HCT116 (cell line): ENCODE measurements around the gene GTF2F1. TPM values are rescaled to one million over a fixed set of nuclear protein-coding genes. Genes with fewer than 3 reads are reported as not detected.

ENCODE experiments used
- ATAC-seq: fragments of 200-7000 bp; cut with Tn5 transposase; 2 replicates; pipeline ENCODE4 v1.9.1; 2020; ENCODE audit warnings: mild to moderate bottlenecking, moderate library complexity
- BruUV-seq: library from RNA; stranded (reverse); fragments of 400-500 nt; replicated peaks from 2 replicates; lab custom pipeline; 2021; lab: Mats Ljungman, UMichigan
- CTCF ChIA-PET: fragments of 300-600 bp; sonication (Branson Sonifier 250); formaldehyde crosslinking; loops from one replicate; lab custom pipeline; 2021; ENCODE audit warnings: antibody characterized with exemption; lab: Charles Lee
- POLR2A ChIA-PET: fragments of 300-600, 350-600 bp; sonication (Branson Sonifier 250); formaldehyde crosslinking; loops from one replicate; lab custom pipeline; 2021; ENCODE audit warnings: antibody characterized with exemption; lab: Charles Lee
- RAD21 ChIA-PET, 2 experiments: fragments of 300-600 bp; sonication (Branson Sonifier 250); formaldehyde crosslinking; loops; one replicate each; lab custom pipeline; 2023; ENCODE audit warnings: low total read pairs in 2 of 2; ENCODE audit not compliant: uncharacterized antibody in 2 of 2, unreplicated experiment in 2 of 2, low non-redundant PET in 1 of 2; lab: Charles Lee
- DNase-seq: peaks from one replicate; pipeline ENCODE4 v3.0.0-alpha.2; 2010; ENCODE audit warnings: low read depth, low spot score
- H2AFZ ChIP-seq: fragments of 200-600 bp; shearing (Covaris generic), sonication (generic); 2 replicates; pipeline ENCODE4 v1.6.1; 2017; ENCODE audit warnings: low read depth, mixed run types, mixed read lengths, antibody characterized with exemption, low read length; ENCODE audit not compliant: poor library complexity, severe bottlenecking
- H3K27ac ChIP-seq: 2 replicates; pipeline ENCODE4 v1.5.1; 2012; ENCODE audit warnings: low read depth, low read length
- H3K27me3 ChIP-seq: fragments of 200-600 bp; sonication (generic); 2 replicates; pipeline ENCODE4 v1.6.1; 2016; ENCODE audit warnings: mixed run types, low read length, mixed read lengths; ENCODE audit not compliant: insufficient read depth
- H3K36me3 ChIP-seq, 2 experiments: fragments of 200-500 bp in 1 of 2; fragments of 200-600 bp in 1 of 2; sonication (Bioruptor generic) in 1 of 2; sonication (generic) in 1 of 2; 2 replicates each; pipeline versions ENCODE4 v1.5.1 to v1.6.1; 2014 to 2016; ENCODE audit warnings: low read length in 2 of 2, inconsistent platforms in 1 of 2, mixed read lengths in 1 of 2, mixed run types in 1 of 2; ENCODE audit not compliant: insufficient read depth in 2 of 2, control insufficient read depth in 1 of 2
- H3K4me1 ChIP-seq, 2 experiments: fragments of 200-600 bp in 1 of 2; sonication (generic) in 1 of 2; 2 replicates each; pipeline versions ENCODE4 v1.5.1 to v1.6.1; 2012 to 2017; ENCODE audit warnings: low read length in 2 of 2, inconsistent platforms in 1 of 2, mild to moderate bottlenecking in 1 of 2, mixed read lengths in 1 of 2, mixed run types in 1 of 2, moderate library complexity in 1 of 2; ENCODE audit not compliant: insufficient read depth in 2 of 2, control insufficient read depth in 1 of 2
- H3K4me2 ChIP-seq: fragments of 200-600 bp; sonication (generic); 2 replicates; pipeline ENCODE4 v1.6.1; 2017; ENCODE audit warnings: mixed run types, low read length, mixed read lengths
- H3K4me3 ChIP-seq, 2 experiments: fragments of 200-600 bp in 1 of 2; sonication (generic) in 1 of 2; replicated peaks in 1 of 2; 2 replicates each; pipeline ENCODE4 v1.5.1; 2011 to 2016; ENCODE audit warnings: low read length in 2 of 2, control low read depth in 1 of 2, low read depth in 1 of 2, mild to moderate bottlenecking in 1 of 2, mixed read lengths in 1 of 2, mixed run types in 1 of 2
- H3K79me2 ChIP-seq: fragments of 200-600 bp; sonication (generic); 2 replicates; pipeline ENCODE4 v1.6.1; 2017; ENCODE audit warnings: mild to moderate bottlenecking, mixed run types, low read length, moderate library complexity, mixed read lengths; ENCODE audit not compliant: insufficient read depth
- H3K9ac ChIP-seq: fragments of 200-600 bp; sonication (generic); 2 replicates; pipeline ENCODE4 v1.6.1; 2016; ENCODE audit warnings: low read length, mixed read lengths
- H3K9me2 ChIP-seq: fragments of 200-600 bp; sonication (generic), shearing (Covaris generic); 2 replicates; pipeline ENCODE4 v1.6.1; 2017; ENCODE audit warnings: mixed run types, mild to moderate bottlenecking, moderate library complexity; ENCODE audit not compliant: insufficient read depth
- H3K9me3 ChIP-seq, 2 experiments: fragments of 200-500 bp in 1 of 2; fragments of 200-600 bp in 1 of 2; sonication (Bioruptor generic) in 1 of 2; sonication (generic) in 1 of 2; 2 replicates each; pipeline ENCODE4 v1.6.1; 2014 to 2017; ENCODE audit warnings: low read length in 2 of 2, mixed read lengths in 2 of 2, inconsistent platforms in 1 of 2, low read depth in 1 of 2, mild to moderate bottlenecking in 1 of 2, mixed run types in 1 of 2, moderate library complexity in 1 of 2; ENCODE audit not compliant: control insufficient read depth in 1 of 2, insufficient read depth in 1 of 2
- H4K20me1 ChIP-seq: fragments of 200-600 bp; sonication (generic), shearing (Covaris generic); 2 replicates; pipeline ENCODE4 v1.6.1; 2017; ENCODE audit warnings: mixed run types, mild to moderate bottlenecking, moderate library complexity; ENCODE audit not compliant: insufficient read depth
- CBX3 ChIP-seq: IDR thresholded peaks from 2 replicates; pipeline ENCODE4 v1.6.1; 2012; ENCODE audit warnings: low read depth
- EZH2phosphoT487 ChIP-seq: fragments of 200-600 bp; IDR thresholded peaks from 2 replicates; pipeline ENCODE4 v1.6.1; 2018; ENCODE audit warnings: antibody characterized with exemption, borderline replicate concordance
- POLR2A ChIP-seq: IDR thresholded peaks from 2 replicates; pipeline ENCODE4 v1.7.0; 2011; ENCODE audit warnings: borderline replicate concordance; ENCODE audit not compliant: insufficient read depth, insufficient read length; ENCODE audit errors: extremely low read depth
- POLR2AphosphoS5 ChIP-seq: IDR thresholded peaks from 2 replicates; pipeline ENCODE4 v1.6.1; 2011; ENCODE audit warnings: mild to moderate bottlenecking, low read depth, low read length, moderate library complexity
- RAD21 ChIP-seq: IDR thresholded peaks from 2 replicates; pipeline ENCODE4 v1.6.1; 2012; ENCODE audit warnings: low read depth, mild to moderate bottlenecking
- ZFX ChIP-seq: fragments of 450-650 bp; IDR thresholded peaks from 2 replicates; pipeline ENCODE4 v1.6.1; 2017
- ZNF274 ChIP-seq: fragments of 200-500 bp; sonication (Bioruptor generic); IDR thresholded peaks from 2 replicates; pipeline ENCODE4 v1.6.1; 2014; ENCODE audit warnings: mild to moderate bottlenecking, low read depth, low read length, inconsistent platforms
- intact Hi-C: fragments of 100-400 bp; cut with micrococcal nuclease; formaldehyde crosslinking; loops from 2 replicates; pipeline ENCODE4 v1.10.0; 2022
- total RNA-seq: library from RNA; stranded (reverse); gene quantifications from one replicate; pipeline ENCODE4 v1.2.1, GENCODE V29; 2021; ENCODE audit not compliant: unreplicated experiment
- TF ChIP-seq, protein P1 (sequence below), 3 experiments: fragments of 200-600 bp in 1 of 3; sonication (generic) in 1 of 3; IDR thresholded peaks in 2 of 3; conservative IDR thresholded peaks in 1 of 3; 2 replicates each; pipeline ENCODE4 v1.5.1; 2012 to 2017; ENCODE audit warnings: low read depth in 2 of 3, low read length in 2 of 3, antibody characterized with exemption in 1 of 3, borderline replicate concordance in 1 of 3, control low read depth in 1 of 3, mild to moderate bottlenecking in 1 of 3, mixed read lengths in 1 of 3, mixed run types in 1 of 3, moderate library complexity in 1 of 3; ENCODE audit not compliant: insufficient read depth in 1 of 3

The GTF2F1 gene
- total RNA-seq, 1 experiment from 2014 or later = 82.0 TPM

DNA sequence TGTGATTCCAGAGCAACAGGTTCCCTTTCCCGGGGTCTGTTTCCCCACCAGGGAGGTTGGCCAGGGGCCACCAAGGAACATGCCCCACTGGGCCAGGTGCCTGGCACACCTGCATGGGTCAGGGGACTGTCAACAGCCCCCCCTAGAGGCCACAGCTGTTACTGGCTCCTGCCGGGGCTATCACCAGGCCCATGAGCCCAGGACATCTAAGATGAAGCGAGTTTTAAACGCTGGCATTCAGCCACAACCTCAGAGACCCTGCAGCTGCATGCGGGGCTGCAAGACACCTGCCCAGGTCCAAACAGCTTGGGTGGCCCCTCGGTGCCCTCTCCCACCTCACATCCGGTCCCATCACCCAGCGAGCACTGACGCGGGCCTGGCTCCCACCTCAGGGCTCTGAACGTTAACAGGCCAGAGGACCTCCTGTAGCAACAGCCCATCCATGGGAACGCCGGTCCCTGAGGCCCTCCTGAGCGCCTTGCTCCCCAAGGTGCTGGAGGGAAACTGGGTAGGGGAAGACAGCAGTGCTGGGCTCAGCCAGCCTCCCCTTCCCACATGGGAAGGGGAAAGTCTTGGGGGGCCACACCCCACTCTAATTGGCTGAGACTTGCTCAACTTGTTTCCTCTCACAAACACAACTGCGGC is 19.6 kb upstream of the GTF2F1 start:
- TF ChIP-seq, protein P1, sequence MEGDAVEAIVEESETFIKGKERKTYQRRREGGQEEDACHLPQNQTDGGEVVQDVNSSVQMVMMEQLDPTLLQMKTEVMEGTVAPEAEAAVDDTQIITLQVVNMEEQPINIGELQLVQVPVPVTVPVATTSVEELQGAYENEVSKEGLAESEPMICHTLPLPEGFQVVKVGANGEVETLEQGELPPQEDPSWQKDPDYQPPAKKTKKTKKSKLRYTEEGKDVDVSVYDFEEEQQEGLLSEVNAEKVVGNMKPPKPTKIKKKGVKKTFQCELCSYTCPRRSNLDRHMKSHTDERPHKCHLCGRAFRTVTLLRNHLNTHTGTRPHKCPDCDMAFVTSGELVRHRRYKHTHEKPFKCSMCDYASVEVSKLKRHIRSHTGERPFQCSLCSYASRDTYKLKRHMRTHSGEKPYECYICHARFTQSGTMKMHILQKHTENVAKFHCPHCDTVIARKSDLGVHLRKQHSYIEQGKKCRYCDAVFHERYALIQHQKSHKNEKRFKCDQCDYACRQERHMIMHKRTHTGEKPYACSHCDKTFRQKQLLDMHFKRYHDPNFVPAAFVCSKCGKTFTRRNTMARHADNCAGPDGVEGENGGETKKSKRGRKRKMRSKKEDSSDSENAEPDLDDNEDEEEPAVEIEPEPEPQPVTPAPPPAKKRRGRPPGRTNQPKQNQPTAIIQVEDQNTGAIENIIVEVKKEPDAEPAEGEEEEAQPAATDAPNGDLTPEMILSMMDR (IDR thresholded peaks at IDR 0.05 in 2 of 3, conservative IDR thresholded peaks at IDR 0.05 in 1 of 3; ENCODE audit: borderline replicate concordance in 1 of 3, insufficient read depth in 1 of 3, low read depth in 2 of 3, low read length in 2 of 3) = peak; percentile 48 to 95 (median 87); a peak in 5 of 6 replicates
- no peak for TF ChIP-seq POLR2A
- TF ChIP-seq ZFX = no peak
- TF ChIP-seq ZNF274 = no peak
- no peak for TF ChIP-seq CBX3
- peak; percentile 57 for TF ChIP-seq RAD21
- no peak for TF ChIP-seq EZH2phosphoT487
- peaks cover 12% of the 10 kb centered on the region; the same call in 1 of the 2 replicates for H3K79me2 ChIP-seq
- H3K4me1 ChIP-seq = no peaks in the 10 kb centered on the region
- peaks cover 25 to 32% of the 10 kb centered on the region in 2 experiments for H3K36me3 ChIP-seq
- ATAC-seq = peak; percentile 91
- no peaks in the 10 kb centered on the region for H4K20me1 ChIP-seq
- no peak overlapping the region for H3K4me2 ChIP-seq
- no peaks in the 10 kb centered on the region for H3K27me3 ChIP-seq
- H3K27ac ChIP-seq = no peak overlapping the region
- peak; percentile 31 for DNase-seq
- BruUV-seq = no TSS peak
- no peaks in the 10 kb centered on the region for H3K9me3 ChIP-seq
- RAD21 ChIA-PET = no interaction called here
- H3K4me3 ChIP-seq = no peak overlapping the region
- POLR2A ChIA-PET = no interaction called here
- CTCF ChIA-PET = no interaction called here
- intact Hi-C loops = no loop called here
- no peak overlapping the region for H3K9ac ChIP-seq
- no peaks in the 10 kb centered on the region for H3K9me2 ChIP-seq
- no peak overlapping the region for H2AFZ ChIP-seq

DNA sequence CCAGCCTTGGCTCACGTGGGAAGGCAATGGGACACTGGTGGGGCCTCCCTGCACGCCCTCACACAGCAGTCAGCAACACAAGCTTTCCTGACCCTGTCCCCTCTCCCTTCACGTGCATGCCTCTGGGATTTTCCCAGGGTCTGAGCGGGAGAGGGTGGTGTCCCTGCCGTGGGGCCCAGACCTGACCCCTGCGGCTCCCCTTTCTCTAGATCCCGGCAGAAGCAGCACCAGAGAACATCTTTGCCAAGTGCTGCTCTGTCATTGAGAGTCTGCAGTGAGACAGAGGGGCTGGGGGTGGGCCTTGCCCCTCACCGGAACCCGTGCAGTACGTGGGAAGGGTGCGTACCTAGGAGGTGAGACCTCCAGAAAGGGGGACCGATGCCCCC is 19.1 kb upstream of the GTF2F1 start:
- POLR2A ChIA-PET = no interaction called here
- H3K27me3 ChIP-seq = no peaks in the 10 kb centered on the region
- intact Hi-C loops = no loop called here
- DNase-seq (no peak), ATAC-seq (peak; percentile 27)
- no peak overlapping the region for H3K9ac ChIP-seq
- peaks cover 20 to 27% of the 10 kb centered on the region in 2 experiments; a peak in 3 of 4 replicates for H3K36me3 ChIP-seq
- H3K27ac ChIP-seq = no peak overlapping the region
- peaks cover 7% of the 10 kb centered on the region; the same call in 1 of the 2 replicates for H3K79me2 ChIP-seq
- H3K4me1 ChIP-seq = no peaks in the 10 kb centered on the region
- no peaks in the 10 kb centered on the region for H4K20me1 ChIP-seq
- TF ChIP-seq CBX3 (no peak), ZFX (no peak), POLR2AphosphoS5 (no peak)
- H3K4me2 ChIP-seq = no peak overlapping the region
- H3K9me3 ChIP-seq = no peaks in the 10 kb centered on the region
- RAD21 ChIA-PET = no interaction called here
- CTCF ChIA-PET = no interaction called here
- no peaks in the 10 kb centered on the region for H3K9me2 ChIP-seq
- no TSS peak for BruUV-seq
- H2AFZ ChIP-seq = no peak overlapping the region
- no peak overlapping the region for H3K4me3 ChIP-seq
